SU-DHL-6 (cell line): ENCODE results near the gene RAB6A.

Source experiments
- EZH2phosphoT487 ChIP-seq: fragments of 200-600 bp; sonication (generic), shearing (Covaris generic); conservative IDR thresholded peaks from 2 replicates; pipeline ENCODE4 v1.6.1; 2018; ENCODE audit warnings: mild to moderate bottlenecking, antibody characterized with exemption, low read length, moderate library complexity, mixed read lengths
- TF ChIP-seq, protein P1 (sequence below): fragments of 200-600 bp; sonication (generic); IDR thresholded peaks from one replicate; pipeline ENCODE4 v1.5.1; 2017; ENCODE audit warnings: antibody characterized with exemption, mild to moderate bottlenecking, low read length, moderate library complexity; ENCODE audit not compliant: insufficient read depth, poor library complexity, severe bottlenecking

DNA sequence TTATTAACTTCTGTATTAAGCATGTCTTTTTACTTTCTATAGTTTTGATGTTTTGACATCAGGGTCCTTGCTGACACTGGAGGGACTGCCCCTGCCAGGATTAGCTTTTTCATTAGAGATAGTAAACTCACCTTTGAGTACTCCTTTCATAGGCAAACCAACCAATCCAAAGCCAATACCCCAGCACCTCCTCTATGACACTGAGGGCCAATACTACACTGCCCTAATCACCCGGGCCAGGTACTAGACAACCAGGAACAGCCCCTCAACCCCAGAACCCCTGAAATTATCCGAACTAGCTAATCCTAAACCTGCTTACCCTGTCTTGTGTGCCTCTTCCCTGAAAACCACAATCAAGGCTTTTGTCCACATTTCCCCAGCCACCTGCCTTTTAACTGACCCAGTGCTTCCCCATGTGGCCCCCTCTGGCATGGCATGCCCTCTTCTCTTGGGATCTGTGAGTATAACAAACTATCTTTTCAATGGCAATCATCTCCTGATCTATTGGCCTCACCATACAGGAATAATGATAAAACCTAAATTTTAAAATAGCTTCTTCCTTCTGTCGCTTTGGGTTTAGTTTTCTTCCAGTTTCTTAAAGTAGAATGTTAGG, 31.2 kb downstream of the RAB6A start:
- TF ChIP-seq, protein P1, sequence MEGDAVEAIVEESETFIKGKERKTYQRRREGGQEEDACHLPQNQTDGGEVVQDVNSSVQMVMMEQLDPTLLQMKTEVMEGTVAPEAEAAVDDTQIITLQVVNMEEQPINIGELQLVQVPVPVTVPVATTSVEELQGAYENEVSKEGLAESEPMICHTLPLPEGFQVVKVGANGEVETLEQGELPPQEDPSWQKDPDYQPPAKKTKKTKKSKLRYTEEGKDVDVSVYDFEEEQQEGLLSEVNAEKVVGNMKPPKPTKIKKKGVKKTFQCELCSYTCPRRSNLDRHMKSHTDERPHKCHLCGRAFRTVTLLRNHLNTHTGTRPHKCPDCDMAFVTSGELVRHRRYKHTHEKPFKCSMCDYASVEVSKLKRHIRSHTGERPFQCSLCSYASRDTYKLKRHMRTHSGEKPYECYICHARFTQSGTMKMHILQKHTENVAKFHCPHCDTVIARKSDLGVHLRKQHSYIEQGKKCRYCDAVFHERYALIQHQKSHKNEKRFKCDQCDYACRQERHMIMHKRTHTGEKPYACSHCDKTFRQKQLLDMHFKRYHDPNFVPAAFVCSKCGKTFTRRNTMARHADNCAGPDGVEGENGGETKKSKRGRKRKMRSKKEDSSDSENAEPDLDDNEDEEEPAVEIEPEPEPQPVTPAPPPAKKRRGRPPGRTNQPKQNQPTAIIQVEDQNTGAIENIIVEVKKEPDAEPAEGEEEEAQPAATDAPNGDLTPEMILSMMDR: no peak
- no peak for TF ChIP-seq EZH2phosphoT487
